ENCODE data around the gene PLCH1. TPM values are rescaled to one million over a fixed set of nuclear protein-coding genes. Genes with fewer than 3 reads are reported as not detected.

Gene PLCH1, protein sequence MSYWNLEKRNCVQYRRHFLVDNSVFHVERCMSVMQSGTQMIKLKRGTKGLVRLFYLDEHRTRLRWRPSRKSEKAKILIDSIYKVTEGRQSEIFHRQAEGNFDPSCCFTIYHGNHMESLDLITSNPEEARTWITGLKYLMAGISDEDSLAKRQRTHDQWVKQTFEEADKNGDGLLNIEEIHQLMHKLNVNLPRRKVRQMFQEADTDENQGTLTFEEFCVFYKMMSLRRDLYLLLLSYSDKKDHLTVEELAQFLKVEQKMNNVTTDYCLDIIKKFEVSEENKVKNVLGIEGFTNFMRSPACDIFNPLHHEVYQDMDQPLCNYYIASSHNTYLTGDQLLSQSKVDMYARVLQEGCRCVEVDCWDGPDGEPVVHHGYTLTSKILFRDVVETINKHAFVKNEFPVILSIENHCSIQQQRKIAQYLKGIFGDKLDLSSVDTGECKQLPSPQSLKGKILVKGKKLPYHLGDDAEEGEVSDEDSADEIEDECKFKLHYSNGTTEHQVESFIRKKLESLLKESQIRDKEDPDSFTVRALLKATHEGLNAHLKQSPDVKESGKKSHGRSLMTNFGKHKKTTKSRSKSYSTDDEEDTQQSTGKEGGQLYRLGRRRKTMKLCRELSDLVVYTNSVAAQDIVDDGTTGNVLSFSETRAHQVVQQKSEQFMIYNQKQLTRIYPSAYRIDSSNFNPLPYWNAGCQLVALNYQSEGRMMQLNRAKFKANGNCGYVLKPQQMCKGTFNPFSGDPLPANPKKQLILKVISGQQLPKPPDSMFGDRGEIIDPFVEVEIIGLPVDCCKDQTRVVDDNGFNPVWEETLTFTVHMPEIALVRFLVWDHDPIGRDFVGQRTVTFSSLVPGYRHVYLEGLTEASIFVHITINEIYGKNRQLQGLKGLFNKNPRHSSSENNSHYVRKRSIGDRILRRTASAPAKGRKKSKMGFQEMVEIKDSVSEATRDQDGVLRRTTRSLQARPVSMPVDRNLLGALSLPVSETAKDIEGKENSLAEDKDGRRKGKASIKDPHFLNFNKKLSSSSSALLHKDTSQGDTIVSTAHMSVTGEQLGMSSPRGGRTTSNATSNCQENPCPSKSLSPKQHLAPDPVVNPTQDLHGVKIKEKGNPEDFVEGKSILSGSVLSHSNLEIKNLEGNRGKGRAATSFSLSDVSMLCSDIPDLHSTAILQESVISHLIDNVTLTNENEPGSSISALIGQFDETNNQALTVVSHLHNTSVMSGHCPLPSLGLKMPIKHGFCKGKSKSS (N-terminal part only)
- 1 to 10 TPM in 1 of 4 donors, under 1 TPM in 3; 0.19 to 2.1 (median 0.28) TPM for total RNA-seq

DNA sequence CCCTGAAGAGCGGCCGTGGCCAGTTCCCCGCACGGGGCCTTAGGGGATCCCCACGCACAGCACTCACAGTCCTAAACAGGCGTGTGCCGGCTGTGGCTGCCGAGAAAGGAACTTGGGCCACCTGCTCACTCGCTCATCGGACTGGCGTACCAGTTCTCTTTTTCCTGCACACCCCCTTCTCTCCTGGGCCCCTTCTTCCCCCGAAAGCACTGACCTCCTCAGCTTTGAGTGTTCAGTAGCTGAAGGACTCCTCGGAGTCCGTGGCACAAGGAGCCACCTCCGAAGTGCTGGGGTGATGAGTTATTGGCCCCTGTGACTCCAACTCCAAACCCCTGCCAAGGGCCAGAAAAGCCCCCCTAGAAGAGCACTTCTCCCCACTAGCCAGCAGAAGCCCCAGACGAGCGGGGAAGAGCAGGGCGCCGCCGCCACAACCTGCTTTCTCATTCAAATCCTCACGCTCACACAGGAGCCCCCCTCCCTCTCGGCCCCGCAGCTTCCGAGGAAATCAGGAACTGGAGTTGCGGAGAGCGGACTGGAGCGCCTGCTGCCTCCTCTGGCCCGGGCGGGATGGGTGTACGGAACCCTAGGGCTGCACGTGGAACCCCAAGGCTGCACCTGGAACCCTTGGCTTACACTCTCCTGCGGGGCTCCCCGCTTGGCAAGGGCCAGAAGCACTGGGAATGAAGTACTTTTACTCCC, at the start of gene PLCH1:
PLCH1 (minus strand) TSS at position 446 of the 699 bp plus-strand sequence. CDS start 40,847 bp downstream, outside the sequence.
- Histone ChIP-seq H3K9me3 (no peaks in the 10 kb centered on the region), H3K4me1 (peaks cover 5 to 35% (median 20%) of the 10 kb centered on the region in 3 donors), H3K4me3 (peak within 1 kb of the TSS; percentile 40 to 73 (median 58)), H3K27ac (peak within 1 kb of the TSS in 1 of 4 donors; percentile 10), H3K27me3 (peaks cover 0 to 51% (median 2%) of the 10 kb centered on the region in 4 donors), H3K36me3 (no peaks in the 10 kb centered on the region)
- intact Hi-C loops (cut with DNase I), result no loop called here
- 0% methylated on average over 12 of the region's 33 CpGs; no CpG with 5 or more reads in 1 of the 2 donors for WGBS, 2 donors
- DNase-seq, result no peak
- TF ChIP-seq, protein P1, sequence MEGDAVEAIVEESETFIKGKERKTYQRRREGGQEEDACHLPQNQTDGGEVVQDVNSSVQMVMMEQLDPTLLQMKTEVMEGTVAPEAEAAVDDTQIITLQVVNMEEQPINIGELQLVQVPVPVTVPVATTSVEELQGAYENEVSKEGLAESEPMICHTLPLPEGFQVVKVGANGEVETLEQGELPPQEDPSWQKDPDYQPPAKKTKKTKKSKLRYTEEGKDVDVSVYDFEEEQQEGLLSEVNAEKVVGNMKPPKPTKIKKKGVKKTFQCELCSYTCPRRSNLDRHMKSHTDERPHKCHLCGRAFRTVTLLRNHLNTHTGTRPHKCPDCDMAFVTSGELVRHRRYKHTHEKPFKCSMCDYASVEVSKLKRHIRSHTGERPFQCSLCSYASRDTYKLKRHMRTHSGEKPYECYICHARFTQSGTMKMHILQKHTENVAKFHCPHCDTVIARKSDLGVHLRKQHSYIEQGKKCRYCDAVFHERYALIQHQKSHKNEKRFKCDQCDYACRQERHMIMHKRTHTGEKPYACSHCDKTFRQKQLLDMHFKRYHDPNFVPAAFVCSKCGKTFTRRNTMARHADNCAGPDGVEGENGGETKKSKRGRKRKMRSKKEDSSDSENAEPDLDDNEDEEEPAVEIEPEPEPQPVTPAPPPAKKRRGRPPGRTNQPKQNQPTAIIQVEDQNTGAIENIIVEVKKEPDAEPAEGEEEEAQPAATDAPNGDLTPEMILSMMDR (IDR thresholded peaks at IDR 0.05), result no peak
- no peak for TF ChIP-seq POLR2A (IDR thresholded peaks at IDR 0.05)

DNA sequence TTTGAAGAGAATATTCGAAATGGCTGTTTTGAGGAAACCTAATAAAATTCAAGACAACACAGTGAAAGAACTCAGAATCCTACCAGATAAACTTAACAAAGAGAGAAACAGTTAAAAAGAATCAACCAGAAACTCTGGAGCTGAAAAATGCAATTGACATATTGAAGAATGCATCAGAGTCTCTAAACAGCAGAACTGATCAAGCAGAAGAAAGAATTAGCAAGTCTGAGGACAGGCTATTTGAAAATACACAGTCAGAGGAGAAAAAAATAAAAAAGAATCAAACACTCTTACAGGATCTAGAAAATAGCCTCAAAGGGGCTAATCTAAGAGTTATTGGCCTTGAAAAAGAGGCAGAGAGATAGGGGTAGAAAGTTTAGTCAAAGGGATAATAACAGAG, 47.7 kb upstream of the PLCH1 start:
- H3K36me3 ChIP-seq, result peaks cover 0 to 25% (median 0%) of the 10 kb centered on the region in 3 donors
- no peak overlapping the region for H3K27ac ChIP-seq
- no peak for DNase-seq
- no peaks in the 10 kb centered on the region for H3K4me1 ChIP-seq
- H3K9me3 ChIP-seq, result no peaks in the 10 kb centered on the region
- WGBS, 2 donors, result 67 to 75% methylated on average over 1 of the region's 1 CpG
- intact Hi-C loops (cut with DNase I), result no loop called here
- H3K4me3 ChIP-seq, result no peak overlapping the region
- no peaks in the 10 kb centered on the region for H3K27me3 ChIP-seq
- no peak for TF ChIP-seq POLR2A (IDR thresholded peaks at IDR 0.05)
- TF ChIP-seq, protein P1 (IDR thresholded peaks at IDR 0.05), result no peak

DNA sequence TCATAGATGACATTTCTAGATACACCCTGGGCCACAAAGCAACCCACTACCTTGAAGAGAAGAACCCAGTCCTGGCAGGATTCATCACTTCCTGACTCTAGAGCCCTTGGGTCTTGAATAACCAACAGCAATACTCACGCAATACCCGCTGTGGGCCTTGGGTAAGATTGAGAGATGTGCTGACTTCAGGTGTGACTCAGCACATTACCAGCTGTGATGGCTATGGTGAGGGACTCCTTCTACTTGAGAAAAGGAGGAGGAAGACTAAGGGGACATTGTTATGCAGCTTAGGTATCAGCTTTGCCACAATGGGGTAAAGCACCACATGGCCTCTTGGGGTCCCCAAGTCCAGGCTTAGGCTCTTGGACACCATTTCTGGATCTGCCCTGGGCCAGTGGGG, 46.3 kb upstream of the PLCH1 start:
- WGBS, 2 donors, result 74 to 93% methylated on average over 2 of the region's 2 CpGs
- intact Hi-C loops (cut with DNase I), result no loop called here
- no peak for DNase-seq

DNA sequence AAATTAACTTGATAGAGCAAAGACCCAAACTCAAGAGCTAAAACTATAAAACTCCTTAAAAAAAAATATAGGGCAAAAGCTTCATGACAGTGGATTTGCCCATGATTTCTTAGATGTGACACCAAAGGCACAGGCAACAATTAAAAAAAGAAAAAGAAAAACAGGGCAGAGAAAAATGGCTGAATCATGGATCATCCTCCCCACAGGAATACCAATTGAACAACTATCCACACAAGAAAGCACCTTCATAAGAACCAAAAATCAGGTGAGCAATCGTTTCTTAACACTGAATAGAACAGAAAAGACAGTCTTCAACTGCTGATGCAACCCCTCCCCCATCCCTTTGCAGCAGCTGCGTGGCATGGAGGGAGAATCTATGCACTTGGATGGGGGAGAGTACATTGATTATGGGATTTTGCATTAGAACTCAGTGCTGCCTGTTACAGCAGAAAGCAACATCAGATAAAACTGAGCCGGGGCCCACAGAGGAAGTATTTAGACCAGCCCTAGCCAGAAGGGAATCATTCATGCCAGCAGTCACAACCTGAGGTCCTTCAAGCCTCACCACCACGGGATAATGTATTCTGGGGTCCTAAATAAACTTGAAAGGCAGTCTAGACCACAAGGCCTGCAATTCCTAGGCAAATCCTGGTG, 45.5 kb upstream of the PLCH1 start:
- Histone ChIP-seq H3K27me3 (no peaks in the 10 kb centered on the region), H3K4me3 (no peak overlapping the region), H3K27ac (no peak overlapping the region), H3K4me1 (no peaks in the 10 kb centered on the region), H3K36me3 (peaks cover 0 to 17% (median 0%) of the 10 kb centered on the region in 3 donors), H3K9me3 (no peaks in the 10 kb centered on the region)
- 52 to 64% methylated on average over 3 to 4 of the region's 4 CpGs for WGBS, 2 donors
- TF ChIP-seq POLR2A (IDR thresholded peaks at IDR 0.05), result no peak
- TF ChIP-seq, protein P1 (IDR thresholded peaks at IDR 0.05), result no peak
- DNase-seq, result no peak
- intact Hi-C loops (cut with DNase I), result no loop called here

More for the DNA sequence above, 46.3 kb upstream of the PLCH1 start:
- H3K9me3 ChIP-seq, result no peaks in the 10 kb centered on the region
- H3K4me1 ChIP-seq, result no peaks in the 10 kb centered on the region
- TF ChIP-seq, protein P1 (IDR thresholded peaks at IDR 0.05), result no peak
- TF ChIP-seq POLR2A (IDR thresholded peaks at IDR 0.05), result no peak
- no peak overlapping the region for H3K27ac ChIP-seq
- H3K36me3 ChIP-seq, result peaks cover 0 to 17% (median 0%) of the 10 kb centered on the region in 3 donors
- no peaks in the 10 kb centered on the region for H3K27me3 ChIP-seq
- no peak overlapping the region for H3K4me3 ChIP-seq
